Natural killer cell treated with Interleukin-12 subunit alpha and Interleukin-12 subunit beta and Interleukin-15 and Interleukin-18, amount 100 ng/mL, for 72 hours (primary cell): ENCODE results near the gene KRT71. TPM values are rescaled to one million over a fixed set of nuclear protein-coding genes. Genes with fewer than 3 reads are reported as not detected.

Experiments used
- ATAC-seq, 2 donors: fragments of 150-1000 bp; cut with Tn5 transposase in 1 of 2; sonication (Bioruptor Pico), chemical (Tn5 transposase) in 1 of 2; 2 replicates each; pipeline ENCODE4 v1.10.0; 2021
- DNase-seq: peaks from one replicate; pipeline ENCODE4 v3.0.0; 2022; ENCODE audit warnings: low spot score
- H3K27ac Mint-ChIP-seq, 2 donors: 1 replicate in 1 of 2; 2 replicates in 1 of 2; pipeline ENCODE4 v1.8.0; 2022; ENCODE audit warnings: mixed read lengths in 2 of 2, mild to moderate bottlenecking in 1 of 2, moderate library complexity in 1 of 2
- H3K27me3 Mint-ChIP-seq, 2 donors: 1 replicate in 1 of 2; 2 replicates in 1 of 2; pipeline ENCODE4 v1.8.0; 2022; ENCODE audit warnings: mixed read lengths in 2 of 2
- H3K36me3 Mint-ChIP-seq: one replicate; pipeline ENCODE4 v1.8.0; 2022; ENCODE audit warnings: mixed read lengths
- H3K4me1 Mint-ChIP-seq, 2 donors: 1 replicate in 1 of 2; 2 replicates in 1 of 2; pipeline ENCODE4 v1.8.0; 2022; ENCODE audit warnings: low read depth in 2 of 2, mixed read lengths in 2 of 2, mild to moderate bottlenecking in 1 of 2
- H3K4me3 Mint-ChIP-seq: one replicate; pipeline ENCODE4 v1.8.0; 2022; ENCODE audit warnings: mixed read lengths
- H3K9me3 Mint-ChIP-seq: 2 replicates; pipeline ENCODE4 v1.8.0; 2022; ENCODE audit warnings: mixed read lengths
- total RNA-seq, 2 donors: library from RNA; stranded (reverse); gene quantifications; one replicate each; pipeline ENCODE4 v1.2.3, GENCODE V29; 2022

The KRT71 gene
- total RNA-seq, 2 donors from 2014 or later, result not detected

GRCh38 chr12:52528641-52529143, 24.3 kb downstream of the KRT71 start:
- H3K27ac Mint-ChIP-seq, result no peak overlapping the region
- H3K36me3 Mint-ChIP-seq, result no peaks in the 10 kb centered on the region
- no peak for ATAC-seq
- no peaks in the 10 kb centered on the region for H3K9me3 Mint-ChIP-seq
- H3K27me3 Mint-ChIP-seq, result peaks cover 0 to 3% of the 10 kb centered on the region in 2 donors
- DNase-seq, result peak; percentile 51
- H3K4me1 Mint-ChIP-seq, result peaks cover 12 to 42% of the 10 kb centered on the region in 2 donors
- no peak overlapping the region for H3K4me3 Mint-ChIP-seq

- H3K27me3 Mint-ChIP-seq, result peaks cover 0 to 3% of the 10 kb centered on the region in 2 donors
Measured at GRCh38 chr12:52527121-52527800, 25.7 kb downstream of the KRT71 start.

GRCh38 chr12:52526511-52526951, 26.4 kb downstream of the KRT71 start:
- Mint-ChIP-seq H3K27me3 (peaks cover 0 to 2% of the 10 kb centered on the region in 2 donors), H3K4me3 (peak overlapping the region; percentile 44), H3K36me3 (no peaks in the 10 kb centered on the region), H3K9me3 (no peaks in the 10 kb centered on the region), H3K4me1 (peaks cover 12 to 35% of the 10 kb centered on the region in 2 donors), H3K27ac (peak overlapping the region in 1 of 2 donors; percentile 64)
- ATAC-seq, result peak; percentile 62 to 69
- DNase-seq, result peak; percentile 46

More at GRCh38 chr12:52527121-52527800, 25.7 kb downstream of the KRT71 start:
- ATAC-seq (no peak), DNase-seq (peak; percentile 49)
- Mint-ChIP-seq H3K27ac (peak overlapping the region in 1 of 2 donors; percentile 64), H3K36me3 (no peaks in the 10 kb centered on the region), H3K4me1 (peaks cover 12 to 39% of the 10 kb centered on the region in 2 donors), H3K4me3 (peak overlapping the region; percentile 44), H3K9me3 (no peaks in the 10 kb centered on the region)

- Mint-ChIP-seq H3K4me1 (peaks cover 12 to 33% of the 10 kb centered on the region in 2 donors), H3K27ac (peak overlapping the region in 1 of 2 donors; percentile 64), H3K9me3 (no peaks in the 10 kb centered on the region), H3K4me3 (no peak overlapping the region), H3K36me3 (no peaks in the 10 kb centered on the region), H3K27me3 (peaks cover 0 to 2% of the 10 kb centered on the region in 2 donors)
- peak; percentile 31 for DNase-seq
- ATAC-seq, result no peak
Measured at GRCh38 chr12:52525661-52526499, 27.1 kb downstream of the KRT71 start.

GRCh38 chr12:52524898-52525591, 27.9 kb downstream of the KRT71 start:
- Mint-ChIP-seq H3K27ac (no peak overlapping the region), H3K4me3 (no peak overlapping the region), H3K4me1 (peaks cover 12 to 33% of the 10 kb centered on the region in 2 donors), H3K27me3 (peaks cover 0 to 2% of the 10 kb centered on the region in 2 donors), H3K36me3 (no peaks in the 10 kb centered on the region), H3K9me3 (no peaks in the 10 kb centered on the region)
- DNase-seq (no peak), ATAC-seq (no peak)

- Mint-ChIP-seq H3K4me1 (peaks cover 12 to 30% of the 10 kb centered on the region in 2 donors), H3K36me3 (no peaks in the 10 kb centered on the region), H3K27ac (no peak overlapping the region), H3K27me3 (peaks cover 0 to 2% of the 10 kb centered on the region in 2 donors), H3K9me3 (no peaks in the 10 kb centered on the region), H3K4me3 (no peak overlapping the region)
- no peak for ATAC-seq
- DNase-seq, result no peak
Measured at GRCh38 chr12:52524241-52524897, 28.6 kb downstream of the KRT71 start.

- peaks cover 0 to 2% of the 10 kb centered on the region in 2 donors for H3K27me3 Mint-ChIP-seq
- DNase-seq (no peak), ATAC-seq (no peak)
- no peak overlapping the region for H3K4me3 Mint-ChIP-seq
- H3K9me3 Mint-ChIP-seq, result no peaks in the 10 kb centered on the region
- no peak overlapping the region for H3K27ac Mint-ChIP-seq
- H3K4me1 Mint-ChIP-seq, result peaks cover 12 to 30% of the 10 kb centered on the region in 2 donors
- H3K36me3 Mint-ChIP-seq, result no peaks in the 10 kb centered on the region
Measured at GRCh38 chr12:52523824-52524223, 29.1 kb downstream of the KRT71 start.

- H3K4me1 Mint-ChIP-seq, result peaks cover 12 to 22% of the 10 kb centered on the region in 2 donors
- no peak overlapping the region for H3K27ac Mint-ChIP-seq
- no peak overlapping the region for H3K4me3 Mint-ChIP-seq
- ATAC-seq, result no peak
- no peaks in the 10 kb centered on the region for H3K36me3 Mint-ChIP-seq
- no peaks in the 10 kb centered on the region for H3K9me3 Mint-ChIP-seq
- H3K27me3 Mint-ChIP-seq, result peaks cover 0 to 2% of the 10 kb centered on the region in 2 donors
- no peak for DNase-seq
Measured at GRCh38 chr12:52522346-52523011, 30.5 kb downstream of the KRT71 start.

- Mint-ChIP-seq H3K4me1 (peaks cover 8 to 16% of the 10 kb centered on the region in 2 donors), H3K4me3 (no peak overlapping the region), H3K27me3 (peaks cover 0 to 2% of the 10 kb centered on the region in 2 donors), H3K36me3 (no peaks in the 10 kb centered on the region), H3K9me3 (no peaks in the 10 kb centered on the region), H3K27ac (no peak overlapping the region)
- ATAC-seq, result no peak
- no peak for DNase-seq
Measured at GRCh38 chr12:52521568-52522266, 31.2 kb downstream of the KRT71 start.

GRCh38 chr12:52521175-52521567, 31.8 kb downstream of the KRT71 start:
- peak; percentile 22 for DNase-seq
- H3K27ac Mint-ChIP-seq, result no peak overlapping the region
- H3K36me3 Mint-ChIP-seq, result no peaks in the 10 kb centered on the region
- H3K4me3 Mint-ChIP-seq, result no peak overlapping the region
- peaks cover 0 to 2% of the 10 kb centered on the region in 2 donors for H3K27me3 Mint-ChIP-seq
- no peaks in the 10 kb centered on the region for H3K9me3 Mint-ChIP-seq
- no peak for ATAC-seq
- H3K4me1 Mint-ChIP-seq, result peaks cover 3 to 11% of the 10 kb centered on the region in 2 donors

- peaks cover 0 to 2% of the 10 kb centered on the region in 2 donors for H3K27me3 Mint-ChIP-seq
- H3K36me3 Mint-ChIP-seq, result no peaks in the 10 kb centered on the region
- no peaks in the 10 kb centered on the region for H3K9me3 Mint-ChIP-seq
- peaks cover 0 to 5% of the 10 kb centered on the region in 2 donors for H3K4me1 Mint-ChIP-seq
- DNase-seq (no peak), ATAC-seq (no peak)
- H3K27ac Mint-ChIP-seq, result no peak within 1 kb of the TSS
- H3K4me3 Mint-ChIP-seq, result no peak within 1 kb of the TSS
Measured at GRCh38 chr12:52519826-52520662, 32.9 kb downstream of the KRT71 start, which contains the start of gene KRT5. Gene KRT5 (minus strand): TSS chr12:52520394. CDS start chr12:52520296, 98 bp downstream.
